ENCODE measurements around the gene RBL2. TPM values are rescaled to one million over a fixed set of nuclear protein-coding genes. Genes with fewer than 3 reads are reported as not detected.

The RBL2 gene
- total RNA-seq, 1 donor from 2014 or later = 36.0 TPM

DNA sequence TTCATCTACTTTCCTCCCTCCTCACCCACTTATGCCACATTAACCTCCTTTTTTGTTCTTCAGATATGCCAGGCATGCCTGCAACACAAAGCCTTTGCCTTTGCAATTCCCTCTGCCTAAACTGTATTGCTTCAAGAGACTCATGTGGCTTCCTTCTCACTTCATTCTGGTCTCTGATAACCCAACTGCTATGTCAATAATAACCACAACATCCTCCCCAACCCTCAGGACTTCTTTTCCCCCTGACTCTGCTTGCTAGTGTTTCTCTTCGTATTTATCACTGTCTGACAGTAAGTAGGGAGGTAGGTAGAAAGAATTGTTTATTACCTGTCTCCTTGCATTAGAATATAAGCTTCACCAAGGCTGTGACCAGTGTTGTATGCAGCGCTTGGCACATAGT, 22.4 kb downstream of the RBL2 start:
- no peak for DNase-seq
- Histone ChIP-seq H3K4me1 (no peaks in the 10 kb centered on the region), H3K4me3 (no peak overlapping the region), H3K36me3 (peaks cover 92% of the 10 kb centered on the region), H3K27me3 (ENCODE audit: low read depth) (no peaks in the 10 kb centered on the region), H3K27ac (replicated peaks) (no peak overlapping the region), H3K9me3 (replicated peaks) (no peaks in the 10 kb centered on the region)
- TF ChIP-seq, protein P1, sequence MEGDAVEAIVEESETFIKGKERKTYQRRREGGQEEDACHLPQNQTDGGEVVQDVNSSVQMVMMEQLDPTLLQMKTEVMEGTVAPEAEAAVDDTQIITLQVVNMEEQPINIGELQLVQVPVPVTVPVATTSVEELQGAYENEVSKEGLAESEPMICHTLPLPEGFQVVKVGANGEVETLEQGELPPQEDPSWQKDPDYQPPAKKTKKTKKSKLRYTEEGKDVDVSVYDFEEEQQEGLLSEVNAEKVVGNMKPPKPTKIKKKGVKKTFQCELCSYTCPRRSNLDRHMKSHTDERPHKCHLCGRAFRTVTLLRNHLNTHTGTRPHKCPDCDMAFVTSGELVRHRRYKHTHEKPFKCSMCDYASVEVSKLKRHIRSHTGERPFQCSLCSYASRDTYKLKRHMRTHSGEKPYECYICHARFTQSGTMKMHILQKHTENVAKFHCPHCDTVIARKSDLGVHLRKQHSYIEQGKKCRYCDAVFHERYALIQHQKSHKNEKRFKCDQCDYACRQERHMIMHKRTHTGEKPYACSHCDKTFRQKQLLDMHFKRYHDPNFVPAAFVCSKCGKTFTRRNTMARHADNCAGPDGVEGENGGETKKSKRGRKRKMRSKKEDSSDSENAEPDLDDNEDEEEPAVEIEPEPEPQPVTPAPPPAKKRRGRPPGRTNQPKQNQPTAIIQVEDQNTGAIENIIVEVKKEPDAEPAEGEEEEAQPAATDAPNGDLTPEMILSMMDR (IDR thresholded peaks at IDR 0.05; ENCODE audit: borderline replicate concordance) = no peak
- intact Hi-C loops (cut with micrococcal nuclease) = no loop called here

DNA sequence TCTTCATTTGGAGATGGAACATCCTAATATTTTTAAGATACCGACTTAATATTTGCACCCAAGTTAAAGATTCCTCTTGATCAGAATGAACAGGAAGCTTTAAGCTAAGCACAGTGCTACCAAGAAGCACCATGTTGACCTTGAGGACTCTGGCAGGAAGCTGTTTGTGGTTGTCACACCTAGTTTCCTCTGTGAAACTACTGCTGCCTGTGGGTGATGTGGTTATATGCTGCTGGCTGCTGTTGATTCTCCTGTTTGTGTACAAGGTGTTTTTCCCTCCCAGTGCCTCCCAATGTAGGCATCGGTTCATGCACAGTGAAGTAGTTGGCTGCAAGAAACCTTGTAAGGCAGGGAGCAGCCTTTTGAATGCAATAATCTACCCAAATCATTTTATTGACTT, 23.4 kb downstream of the RBL2 start:
- H3K4me3 ChIP-seq = no peak overlapping the region
- DNase-seq = no peak
- no peaks in the 10 kb centered on the region for H3K4me1 ChIP-seq
- no peak overlapping the region for H3K27ac ChIP-seq (replicated peaks)
- H3K9me3 ChIP-seq (replicated peaks) = no peaks in the 10 kb centered on the region
- intact Hi-C loops (cut with micrococcal nuclease) = no loop called here
- TF ChIP-seq, protein P1 (IDR thresholded peaks at IDR 0.05; ENCODE audit: borderline replicate concordance) = no peak
- H3K36me3 ChIP-seq = peaks cover 92% of the 10 kb centered on the region
- no peaks in the 10 kb centered on the region for H3K27me3 ChIP-seq (ENCODE audit: low read depth)

DNA sequence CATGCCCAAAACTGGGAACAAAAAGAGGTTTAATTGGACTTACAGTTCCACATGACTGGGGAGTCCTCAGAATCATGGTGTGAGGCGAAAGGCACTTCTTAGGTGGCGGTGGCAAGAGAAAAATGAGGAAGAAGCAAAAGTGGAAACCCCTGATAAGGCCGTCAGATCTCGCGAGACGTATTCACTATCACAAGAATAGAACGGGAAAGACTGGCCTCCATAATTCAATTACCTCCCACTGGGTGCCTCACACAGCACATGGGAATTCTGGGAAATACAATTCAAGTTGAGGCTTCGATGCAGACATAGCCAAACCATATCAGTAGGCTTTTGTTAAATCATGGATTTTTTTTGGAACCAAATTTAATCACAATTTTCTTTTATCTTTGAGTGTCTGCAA, 24.4 kb downstream of the RBL2 start:
- Histone ChIP-seq H3K4me3 (no peak overlapping the region), H3K9me3 (replicated peaks) (no peaks in the 10 kb centered on the region), H3K4me1 (no peaks in the 10 kb centered on the region), H3K36me3 (peaks cover 93% of the 10 kb centered on the region), H3K27ac (replicated peaks) (no peak overlapping the region), H3K27me3 (ENCODE audit: low read depth) (no peaks in the 10 kb centered on the region)
- no peak for DNase-seq
- TF ChIP-seq, protein P1 (IDR thresholded peaks at IDR 0.05; ENCODE audit: borderline replicate concordance) = no peak
- intact Hi-C loops (cut with micrococcal nuclease) = no loop called here

DNA sequence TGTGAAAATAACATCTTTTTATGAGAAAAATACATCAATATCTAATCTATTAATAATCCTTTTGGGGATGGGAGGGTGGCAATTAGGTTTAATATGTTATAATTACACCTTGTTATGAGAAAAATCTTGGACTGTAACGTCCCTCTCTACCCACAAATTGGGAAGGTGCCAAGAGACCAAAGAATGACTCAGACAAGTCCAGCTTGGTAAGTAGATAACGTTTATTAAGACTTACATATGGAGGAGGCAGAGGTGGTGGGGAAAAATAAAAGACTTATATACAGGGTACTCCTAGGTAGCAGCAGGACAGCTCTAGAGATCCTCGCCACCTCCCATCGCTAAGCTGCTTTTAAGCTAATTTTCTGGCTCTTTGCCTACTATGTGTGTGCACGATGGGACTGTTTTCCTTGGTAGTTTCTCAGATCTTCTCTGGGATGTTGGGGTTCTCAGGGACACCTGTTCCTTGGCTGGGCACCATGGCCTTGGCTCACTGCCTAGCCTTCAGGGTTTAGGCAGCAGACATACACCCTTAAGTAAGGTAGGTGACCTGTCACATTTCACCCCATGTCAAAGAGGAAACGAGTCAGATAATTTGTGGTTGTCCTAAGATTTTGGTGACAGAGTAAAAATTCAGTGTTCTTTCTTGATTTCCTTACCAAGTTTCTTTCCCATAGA, 31.5 kb downstream of the RBL2 start:
- Histone ChIP-seq H3K9me3 (replicated peaks) (no peaks in the 10 kb centered on the region), H3K27me3 (ENCODE audit: low read depth) (no peaks in the 10 kb centered on the region), H3K4me1 (peaks cover 7% of the 10 kb centered on the region), H3K4me3 (no peak overlapping the region), H3K27ac (replicated peaks) (no peak overlapping the region), H3K36me3 (peaks cover 97% of the 10 kb centered on the region)
- no peak for DNase-seq
- TF ChIP-seq, protein P1 (IDR thresholded peaks at IDR 0.05; ENCODE audit: borderline replicate concordance) = no peak
- intact Hi-C loops (cut with micrococcal nuclease) = no loop called here

DNA sequence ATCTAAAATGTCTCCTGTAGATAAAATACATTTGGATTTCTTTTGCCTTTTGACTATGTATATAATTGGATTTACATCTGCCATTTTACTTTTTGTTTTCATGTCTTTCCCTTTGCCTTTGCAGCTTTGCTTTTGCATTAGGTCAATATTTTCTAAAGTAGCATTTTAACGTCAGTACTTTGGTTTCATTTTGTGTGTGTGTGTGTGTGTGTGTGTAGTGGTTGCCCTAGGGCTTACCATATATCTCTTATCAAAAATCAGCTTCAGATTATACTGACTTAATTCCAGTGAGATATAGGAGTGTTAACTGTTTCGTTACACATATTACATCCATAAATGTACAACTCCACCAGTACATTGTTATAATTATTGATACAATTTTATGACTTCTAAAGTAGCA, 42.6 kb downstream of the RBL2 start:
- Histone ChIP-seq H3K9me3 (replicated peaks) (no peaks in the 10 kb centered on the region), H3K4me1 (no peaks in the 10 kb centered on the region), H3K36me3 (peaks cover 89% of the 10 kb centered on the region), H3K4me3 (no peak overlapping the region), H3K27ac (replicated peaks) (no peak overlapping the region), H3K27me3 (ENCODE audit: low read depth) (no peaks in the 10 kb centered on the region)
- intact Hi-C loops (cut with micrococcal nuclease) = no loop called here
- TF ChIP-seq, protein P1 (IDR thresholded peaks at IDR 0.05; ENCODE audit: borderline replicate concordance) = no peak
- no peak for DNase-seq

All from left ventricle myocardium inferior (tissue), 1 donor.